ENCODE results near the gene CFI. TPM values are rescaled to one million over a fixed set of nuclear protein-coding genes. Genes with fewer than 3 reads are reported as not detected.

CFI gene
- 45.9 and 61.9 TPM in 2 replicates for total RNA-seq

DNA sequence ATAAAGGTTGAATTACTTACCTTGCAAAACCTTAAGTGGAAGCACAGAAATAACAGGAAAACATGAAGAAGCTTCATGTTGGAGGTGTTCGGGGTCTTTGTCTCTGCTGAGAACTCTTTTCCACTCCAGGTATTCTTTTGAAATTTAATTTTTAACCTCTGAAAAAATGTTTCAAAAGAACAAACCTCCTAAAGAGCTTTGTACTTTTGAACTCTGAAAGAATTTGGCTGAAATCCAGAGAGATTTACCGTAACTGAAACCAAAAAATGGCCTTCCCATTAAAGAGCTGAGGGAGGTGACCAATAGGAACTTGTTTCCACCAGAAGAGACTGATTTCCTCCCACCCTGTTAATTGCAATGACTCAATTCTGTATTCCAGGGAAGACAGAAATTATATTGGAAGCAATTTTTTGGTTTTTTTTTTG is at the start of gene CFI:
Gene CFI, minus strand, starts transcription at position 105 of the 425 bp plus-strand sequence. Its CDS starts 28 bp downstream, at position 77.
- peak; percentile 55 for DNase-seq (ENCODE audit: extremely low read depth, low read depth, low spot score)

DNA sequence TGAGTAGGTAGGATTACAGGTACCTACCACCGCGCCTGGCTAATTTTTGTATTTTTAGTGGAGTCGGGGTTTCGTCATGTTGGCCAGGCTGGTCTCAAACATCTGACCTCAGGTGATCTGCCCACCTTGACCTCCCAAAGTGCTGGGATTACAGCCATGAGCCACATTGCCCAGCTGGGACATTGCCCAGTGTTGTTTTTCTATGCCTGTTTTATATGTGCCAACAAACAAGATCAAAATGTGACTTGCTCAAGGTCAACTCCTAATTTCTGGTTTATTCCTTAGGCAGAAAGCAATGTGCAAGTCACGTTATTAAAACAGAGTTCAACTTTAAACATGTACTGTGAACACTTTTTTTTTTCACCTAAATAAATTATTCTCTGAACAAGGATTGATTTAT is 48.8 kb upstream of the CFI start:
- no peak for DNase-seq (ENCODE audit: extremely low read depth, low read depth, low spot score)

DNA sequence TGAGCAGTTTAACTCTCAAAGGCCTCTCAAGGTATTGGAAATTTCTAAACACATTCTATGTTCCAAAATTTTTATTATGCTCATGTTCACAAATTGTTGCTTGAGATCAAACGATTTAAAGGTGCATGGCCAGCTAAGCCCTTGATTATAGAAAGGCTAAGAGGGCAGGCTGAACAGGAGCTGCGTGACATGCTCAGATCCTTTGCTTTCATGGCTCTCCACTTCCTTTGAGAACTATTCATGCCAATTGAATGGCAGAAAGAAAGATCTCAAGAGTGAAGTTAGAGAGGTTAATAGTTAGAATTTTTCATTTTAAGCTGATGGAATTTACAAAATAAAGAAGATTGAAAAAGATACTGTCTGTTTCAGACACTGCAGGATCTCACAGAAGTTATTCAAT is 46.7 kb upstream of the CFI start:
- no peak for DNase-seq (ENCODE audit: extremely low read depth, low read depth, low spot score)

DNA sequence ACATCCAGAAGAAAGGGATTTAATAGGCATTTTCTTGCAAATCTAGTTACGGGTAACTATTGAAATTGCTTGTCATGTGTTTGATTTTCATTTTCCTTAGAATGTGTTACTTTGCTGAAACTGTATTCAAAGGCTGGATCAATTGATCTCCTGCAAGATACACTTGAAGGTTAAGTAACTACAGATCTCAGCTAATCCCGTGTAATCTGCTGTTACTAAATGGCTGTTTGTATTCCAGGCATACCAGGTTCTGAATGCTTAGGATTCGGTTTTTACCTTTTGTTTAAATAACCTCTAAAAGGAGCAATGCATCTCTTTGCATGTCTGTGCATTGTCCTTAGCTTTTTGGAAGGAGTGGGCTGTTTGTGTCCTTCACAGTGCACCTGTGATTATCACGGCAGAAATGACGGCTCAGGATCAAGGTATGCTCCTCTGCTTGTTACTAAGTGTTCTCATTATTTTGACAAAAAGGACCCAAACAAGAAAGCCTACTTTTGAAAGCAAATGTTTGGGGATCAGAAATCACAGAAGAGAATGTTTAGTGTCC is 46.2 kb upstream of the CFI start, which contains the start of gene LRIT3:
Gene LRIT3, plus strand, starts transcription at position 212 of the 547 bp plus-strand sequence. Its CDS starts 95 bp downstream, at position 307.
- DNase-seq (ENCODE audit: extremely low read depth, low read depth, low spot score): no peak

DNA sequence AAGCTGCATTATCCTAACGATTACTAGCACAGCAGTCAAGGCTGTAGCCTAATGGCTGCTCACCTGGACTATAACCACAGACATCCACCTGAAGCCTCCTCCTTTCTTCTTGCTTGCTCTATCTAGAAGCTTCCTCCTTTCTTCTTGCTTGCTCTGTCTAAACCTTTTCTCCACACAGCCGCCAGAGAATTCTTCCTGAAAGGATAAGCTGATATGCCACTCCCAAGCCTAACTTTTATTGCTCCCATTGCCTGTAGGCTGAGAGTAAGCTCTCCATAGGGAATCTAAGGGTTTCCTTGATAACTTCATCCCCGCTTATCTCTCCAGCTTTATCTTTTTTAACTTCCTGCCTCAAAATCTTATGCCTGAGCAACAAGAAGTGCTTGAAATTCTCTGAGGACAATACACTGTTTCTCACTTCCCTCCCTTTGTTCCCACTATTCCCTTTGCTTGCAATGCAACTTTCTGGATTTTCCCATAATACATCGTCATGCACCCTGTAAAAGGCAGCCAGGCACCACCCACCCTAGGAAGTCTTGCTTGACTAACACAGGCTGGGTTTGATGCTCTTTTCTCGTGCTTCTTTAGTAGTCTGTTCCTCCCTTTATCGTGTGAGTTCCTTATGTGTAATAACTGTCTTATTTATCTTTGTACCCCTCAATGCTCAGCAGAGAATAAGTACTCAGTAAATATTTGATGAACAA is 44.7 kb upstream of the CFI start:
- DNase-seq (ENCODE audit: extremely low read depth, low read depth, low spot score): no peak

DNA sequence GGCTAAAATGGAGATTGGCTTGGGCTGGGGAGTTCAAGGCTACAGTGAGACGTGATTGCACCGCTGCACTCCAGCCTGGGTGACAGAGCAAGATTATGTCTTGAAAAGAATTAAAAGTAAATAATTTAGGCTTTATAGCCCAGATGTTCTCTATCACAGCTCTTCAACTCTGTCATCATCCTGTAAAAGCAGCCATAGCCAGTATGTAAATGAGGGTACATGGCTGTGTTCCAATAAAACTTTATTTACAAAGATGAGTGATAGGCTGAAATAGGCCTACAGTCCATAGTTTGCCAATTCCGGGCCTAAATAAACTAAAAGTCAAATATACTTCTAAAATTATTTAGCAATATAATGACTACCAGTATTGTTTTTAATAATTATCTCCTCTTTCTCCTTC is 35.2 kb upstream of the CFI start:
- DNase-seq (ENCODE audit: extremely low read depth, low read depth, low spot score): no peak

DNA sequence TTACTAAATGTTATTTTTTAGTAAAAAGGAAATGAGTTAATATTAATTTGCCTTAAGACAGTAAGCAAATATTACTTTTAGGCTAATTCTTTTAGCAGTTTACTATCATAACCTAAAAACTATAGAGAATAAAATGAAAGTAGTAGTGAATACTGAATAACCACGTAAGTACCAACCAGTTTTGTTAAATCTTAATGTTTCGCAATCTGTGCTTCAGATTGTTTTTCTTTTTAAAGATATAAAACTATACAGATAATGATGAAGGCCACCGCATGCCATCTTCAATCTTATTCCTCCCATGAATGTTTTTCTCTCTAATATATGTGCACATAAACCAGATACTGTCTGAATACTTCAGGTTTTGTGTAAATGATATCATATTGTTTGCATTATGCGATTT is 32.0 kb upstream of the CFI start:
- no peak for DNase-seq (ENCODE audit: extremely low read depth, low read depth, low spot score)

DNA sequence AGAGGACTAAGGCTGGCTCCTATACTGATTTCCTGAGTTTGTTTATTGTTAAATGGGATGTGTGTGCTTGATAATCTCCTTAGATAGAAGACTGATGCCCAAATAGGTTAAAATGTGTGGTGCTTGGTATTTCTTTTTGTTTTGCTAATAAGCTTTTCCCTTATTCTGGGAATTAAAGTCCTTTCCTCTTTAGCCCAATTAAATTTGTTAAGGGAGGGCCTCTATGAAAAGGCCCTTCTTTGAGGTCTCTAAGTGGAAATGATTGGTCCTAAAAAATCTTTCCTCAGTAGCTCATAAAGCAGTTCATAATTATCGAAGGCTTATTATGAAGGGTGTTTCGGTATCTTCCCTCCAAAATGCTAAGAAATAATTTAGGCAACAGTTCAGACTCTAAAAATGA is 25.9 kb upstream of the CFI start, which contains the start of gene RRH:
Gene RRH, plus strand, starts transcription at position 301 of the 400 bp plus-strand sequence. Its CDS starts 56 bp downstream, at position 357.
- no peak for DNase-seq (ENCODE audit: extremely low read depth, low read depth, low spot score)

DNA sequence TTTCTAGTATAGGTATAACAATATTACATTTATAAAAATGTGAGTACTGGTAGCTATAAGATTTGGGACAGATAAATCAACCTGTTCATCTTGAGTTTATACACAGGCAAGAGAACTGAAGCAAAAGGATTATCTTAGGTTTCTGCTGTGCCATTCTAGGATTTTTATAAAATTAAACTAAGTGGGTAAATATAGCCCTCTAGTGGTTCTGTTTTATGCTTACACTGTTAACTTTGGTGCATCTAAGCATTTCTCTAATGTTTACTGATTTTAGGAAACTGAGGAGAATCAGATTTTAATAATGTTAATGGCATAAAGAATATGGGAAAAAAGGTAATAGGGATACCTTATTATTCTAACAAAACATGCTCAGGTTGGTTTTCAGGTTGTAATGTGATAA is 24.9 kb upstream of the CFI start:
- no peak for DNase-seq (ENCODE audit: extremely low read depth, low read depth, low spot score)

DNA sequence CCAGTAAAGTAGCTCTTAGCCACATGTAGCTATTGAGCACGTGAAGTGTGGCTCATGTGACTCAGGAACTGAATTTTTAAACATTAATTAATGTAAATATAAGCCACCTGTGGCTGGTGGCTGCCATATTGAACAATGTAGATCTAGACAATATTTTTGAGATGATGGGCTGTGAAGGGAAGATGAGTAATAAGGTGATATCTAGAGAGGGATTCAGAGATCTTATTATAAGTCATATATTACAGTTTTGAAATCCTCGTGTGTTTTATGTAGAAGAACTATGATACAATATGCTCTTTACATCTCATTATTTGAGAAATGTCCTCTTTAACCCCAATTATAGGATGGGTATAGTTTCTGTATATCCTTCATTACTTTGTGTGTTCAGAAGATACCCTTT is 19.4 kb upstream of the CFI start:
- DNase-seq (ENCODE audit: extremely low read depth, low read depth, low spot score): no peak

DNA sequence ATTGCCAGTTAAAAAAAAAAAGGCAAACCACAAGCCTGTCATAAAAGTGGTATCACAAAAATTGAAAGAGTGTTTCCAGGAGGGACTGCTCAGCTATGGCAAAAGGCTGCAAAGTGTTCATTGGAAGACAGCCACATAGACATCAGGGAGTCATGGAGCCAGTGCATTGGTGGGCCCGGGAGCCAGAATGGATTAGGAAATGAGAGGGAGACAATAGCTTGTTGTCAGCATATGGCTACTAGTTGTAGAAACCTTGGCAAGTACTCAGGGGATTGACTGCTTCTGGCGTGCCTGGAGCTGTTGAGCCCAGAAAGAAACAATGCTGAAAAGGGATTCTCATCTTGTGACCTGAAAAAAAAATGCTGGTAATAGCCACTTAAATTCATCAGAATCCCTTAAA is 18.8 kb upstream of the CFI start:
- DNase-seq (ENCODE audit: extremely low read depth, low read depth, low spot score): no peak

DNA sequence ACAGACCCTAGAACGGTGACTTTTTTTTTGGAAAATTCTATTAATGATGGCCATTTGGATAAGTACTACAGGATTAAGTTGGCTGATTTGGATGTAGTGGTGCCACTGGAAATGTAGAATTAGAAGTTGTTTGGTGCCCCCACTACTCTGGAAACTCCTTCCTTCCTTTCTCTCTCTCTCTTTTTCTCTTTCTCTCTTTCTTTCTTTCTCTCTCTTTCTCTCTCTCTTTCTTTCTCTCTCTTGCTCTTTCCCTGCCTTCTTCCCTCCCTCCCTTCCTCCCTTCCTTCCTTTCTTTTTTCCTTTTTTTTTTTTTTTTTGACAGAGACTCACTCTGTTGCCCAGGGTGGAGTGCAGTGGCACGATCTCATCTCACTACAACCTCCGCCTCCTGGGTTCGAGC is 16.5 kb upstream of the CFI start:
- DNase-seq (ENCODE audit: extremely low read depth, low read depth, low spot score): no peak

DNA sequence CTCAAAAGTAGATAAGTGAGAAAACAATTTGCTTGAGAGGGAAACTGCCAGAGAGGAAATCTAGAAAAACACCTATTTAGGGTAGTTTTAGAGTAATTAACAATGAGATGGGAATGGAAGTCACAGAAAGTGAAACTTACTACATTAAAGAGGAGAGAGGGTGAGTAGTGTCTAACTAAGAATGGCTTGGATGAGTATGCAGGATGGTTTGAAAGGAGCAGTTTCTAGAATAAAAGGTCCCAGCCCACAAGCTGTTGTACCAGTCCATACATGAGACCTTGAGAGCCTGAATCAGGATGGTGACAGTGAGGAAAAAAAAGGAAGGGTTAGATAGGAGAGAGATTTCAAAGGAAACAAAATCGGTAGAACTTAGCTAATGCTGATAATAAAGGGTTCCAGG is 15.1 kb upstream of the CFI start:
- no peak for DNase-seq (ENCODE audit: extremely low read depth, low read depth, low spot score)

DNA sequence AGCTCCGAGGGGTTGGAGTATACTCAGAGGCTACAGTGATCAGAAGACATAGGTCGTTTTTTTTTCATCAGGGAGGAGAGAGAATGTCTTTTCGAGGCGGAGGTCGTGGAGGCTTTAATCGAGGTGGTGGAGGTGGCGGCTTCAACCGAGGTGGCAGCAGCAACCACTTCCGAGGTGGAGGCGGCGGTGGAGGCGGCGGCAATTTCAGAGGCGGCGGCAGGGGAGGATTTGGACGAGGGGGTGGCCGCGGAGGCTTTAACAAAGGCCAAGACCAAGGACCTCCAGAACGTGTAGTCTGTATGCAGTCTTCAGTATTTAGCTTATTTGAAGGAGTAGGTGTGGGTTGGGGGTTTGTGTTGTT is 14.3 kb upstream of the CFI start:
- no peak for DNase-seq (ENCODE audit: extremely low read depth, low read depth, low spot score)

DNA sequence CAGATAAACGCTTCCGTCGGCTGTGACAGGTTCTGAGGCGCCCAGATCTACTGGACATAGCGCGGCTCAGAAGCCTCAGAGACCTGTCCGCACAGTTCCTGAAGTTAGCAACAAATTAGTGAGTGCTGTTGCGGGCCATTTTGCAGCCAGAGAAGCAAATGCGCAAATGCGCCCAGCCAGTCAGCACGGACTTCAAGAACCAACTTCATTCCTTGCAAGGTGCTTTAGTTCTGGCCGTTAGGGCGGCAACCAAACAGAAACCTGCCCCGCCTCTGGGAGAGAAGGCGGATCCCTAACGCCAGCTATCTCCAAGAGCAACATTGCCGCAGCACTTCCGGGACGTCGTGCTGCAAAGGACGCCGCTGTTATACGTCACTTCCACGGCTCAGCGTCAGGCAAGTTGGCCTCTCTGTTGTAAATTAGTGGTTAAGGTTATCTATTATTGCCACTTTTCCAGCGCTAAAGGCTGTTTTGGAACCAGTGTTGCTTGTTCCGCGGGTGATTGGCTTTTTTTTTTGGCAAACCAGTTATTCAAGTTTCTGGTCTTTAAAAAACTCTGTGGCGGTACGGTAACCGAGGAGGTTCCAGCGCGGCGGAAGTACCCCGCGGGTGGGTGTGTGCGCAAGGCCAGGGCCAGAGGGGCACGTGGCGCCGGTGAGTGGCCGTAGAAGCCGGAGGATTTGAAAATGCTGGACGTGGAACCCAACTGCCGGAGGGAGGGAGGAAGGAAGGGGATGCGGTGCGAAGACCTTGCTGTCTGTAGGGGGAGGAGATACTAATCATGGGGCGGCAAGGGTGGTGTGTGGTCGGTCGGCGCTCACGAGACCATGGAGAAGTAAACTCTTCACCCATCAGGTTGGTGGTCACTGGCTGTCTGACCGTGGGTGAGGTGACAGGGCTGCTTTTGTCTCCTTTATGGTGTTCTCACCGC is 13.6 kb upstream of the CFI start, which contains the start of gene GAR1:
Gene GAR1, plus strand, starts transcription at position 612 of the 931 bp plus-strand sequence. CDS start 403 bp downstream, outside the sequence.
- DNase-seq (ENCODE audit: extremely low read depth, low read depth, low spot score): peak; percentile 72

DNA sequence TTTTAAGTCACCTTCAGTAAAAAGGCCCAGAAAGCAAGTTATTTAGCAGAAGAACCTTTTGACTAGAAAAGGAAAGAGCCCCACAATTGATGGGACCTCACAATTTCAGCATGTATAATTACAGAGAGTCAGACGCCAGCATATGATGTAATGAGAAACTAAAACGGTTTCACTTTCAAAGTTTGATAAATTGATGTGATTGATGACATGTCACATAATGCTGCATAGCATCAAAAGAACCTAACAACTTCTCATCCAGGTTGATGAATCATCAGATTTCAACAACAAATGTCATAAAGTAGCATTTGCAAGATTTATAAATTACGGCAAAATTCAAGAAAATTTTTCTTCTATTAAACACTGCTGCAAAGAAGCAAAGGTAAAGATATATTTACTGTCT is 9.9 kb upstream of the CFI start:
- no peak for DNase-seq (ENCODE audit: extremely low read depth, low read depth, low spot score)

DNA sequence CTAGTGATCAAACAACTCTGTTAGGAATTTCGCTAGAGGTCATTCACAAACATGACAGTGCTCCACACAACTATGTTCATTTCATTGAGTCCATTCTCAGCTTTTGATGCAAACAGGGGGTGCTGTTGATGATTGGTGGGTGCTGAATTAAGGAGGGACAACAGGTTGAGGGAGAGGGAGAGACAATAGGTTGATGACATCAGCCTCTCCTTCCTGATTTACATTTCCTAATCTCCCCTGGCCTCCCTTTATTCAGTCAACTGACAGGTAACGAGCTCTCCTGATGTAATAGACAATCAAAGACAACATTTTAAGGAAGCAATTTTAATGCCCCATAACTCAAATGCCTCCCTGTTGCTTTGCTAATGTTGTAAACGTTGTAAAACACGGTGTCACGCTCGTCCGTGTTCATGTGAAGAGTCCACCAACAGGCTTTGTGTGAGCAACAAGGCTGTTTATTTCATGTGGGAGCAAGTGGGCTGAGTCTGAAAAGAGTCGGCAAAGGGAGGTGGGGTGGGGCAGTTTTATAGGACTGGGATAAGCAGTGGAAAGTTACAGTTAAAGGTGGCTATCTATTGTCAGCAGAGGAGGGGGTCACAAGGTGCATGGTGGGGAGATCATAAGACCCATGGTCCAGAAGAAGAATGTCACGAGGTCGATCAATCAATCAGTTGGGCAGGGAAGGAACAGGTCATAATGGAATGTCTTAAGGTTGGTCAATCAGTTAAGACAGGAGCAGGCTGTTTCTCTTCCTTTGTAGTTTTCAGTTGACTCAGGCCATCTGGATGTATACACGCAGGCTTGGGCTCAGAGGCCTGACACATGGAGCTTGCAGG is 9.0 kb upstream of the CFI start:
- DNase-seq (ENCODE audit: extremely low read depth, low read depth, low spot score): no peak

DNA sequence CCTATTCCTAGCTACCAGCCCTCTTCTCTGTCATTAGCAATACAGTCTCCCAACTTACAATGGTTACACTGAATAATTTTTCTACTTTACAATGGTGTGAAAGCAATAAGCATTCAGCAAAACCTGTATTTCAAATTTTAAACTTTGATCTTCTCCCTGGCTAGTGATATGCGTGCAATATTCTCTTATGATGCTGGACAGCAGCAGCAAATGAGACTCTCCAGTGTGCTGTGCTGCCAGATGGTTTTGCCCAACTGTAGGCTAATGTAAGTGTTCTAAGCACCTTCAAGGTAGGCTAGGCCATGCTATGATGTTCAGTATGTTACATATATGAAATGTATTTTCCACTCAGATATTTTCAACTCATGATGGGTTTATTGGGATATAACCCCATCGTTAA is 7.9 kb upstream of the CFI start:
- DNase-seq (ENCODE audit: extremely low read depth, low read depth, low spot score): no peak

DNA sequence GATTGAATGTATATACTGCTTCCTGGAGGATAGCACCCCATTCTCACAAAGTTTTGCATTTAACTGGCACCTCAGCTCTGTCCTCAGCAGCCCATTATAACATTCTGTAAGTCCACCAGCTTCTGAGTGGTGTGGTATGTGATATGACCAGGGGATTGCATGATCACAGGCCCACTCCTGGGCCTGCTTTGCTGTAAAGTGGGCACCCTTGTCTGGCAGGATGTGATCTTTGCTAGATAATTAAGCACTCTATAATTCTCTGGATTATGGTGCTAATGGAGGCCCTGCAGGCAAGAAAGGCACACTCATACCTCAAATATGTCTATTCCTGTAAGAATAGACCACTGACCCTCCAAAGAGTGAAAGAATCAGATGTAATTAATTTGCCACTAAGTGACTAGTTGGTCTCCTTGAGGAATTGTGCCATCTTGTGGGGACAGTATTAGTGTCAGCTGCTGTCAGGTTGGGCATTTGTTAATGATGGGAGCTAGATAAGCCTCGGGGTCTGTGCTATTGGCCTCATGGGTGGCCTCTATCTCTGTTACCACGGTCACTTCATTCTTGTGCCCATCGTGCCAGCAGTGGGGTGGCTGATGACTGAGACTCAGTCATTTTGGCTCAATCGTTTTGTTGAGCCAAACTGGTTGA is 2.2 kb upstream of the CFI start:
- no peak for DNase-seq (ENCODE audit: extremely low read depth, low read depth, low spot score)

All from glomerular endothelial cell (primary cell).